HG02870 (cell line): ENCODE results near the gene ANXA11.
A peak's percentile ranks its signal among the peaks of the same experiment; 100 is the strongest.

Source experiments
- ATAC-seq: cut with Tn5 transposase; IDR thresholded peaks from one replicate; pipeline ENCODE4 v1.9.1; 2021; ENCODE audit warnings: mild to moderate bottlenecking, moderate library complexity; ENCODE audit not compliant: unreplicated experiment

The ANXA11 gene

DNA sequence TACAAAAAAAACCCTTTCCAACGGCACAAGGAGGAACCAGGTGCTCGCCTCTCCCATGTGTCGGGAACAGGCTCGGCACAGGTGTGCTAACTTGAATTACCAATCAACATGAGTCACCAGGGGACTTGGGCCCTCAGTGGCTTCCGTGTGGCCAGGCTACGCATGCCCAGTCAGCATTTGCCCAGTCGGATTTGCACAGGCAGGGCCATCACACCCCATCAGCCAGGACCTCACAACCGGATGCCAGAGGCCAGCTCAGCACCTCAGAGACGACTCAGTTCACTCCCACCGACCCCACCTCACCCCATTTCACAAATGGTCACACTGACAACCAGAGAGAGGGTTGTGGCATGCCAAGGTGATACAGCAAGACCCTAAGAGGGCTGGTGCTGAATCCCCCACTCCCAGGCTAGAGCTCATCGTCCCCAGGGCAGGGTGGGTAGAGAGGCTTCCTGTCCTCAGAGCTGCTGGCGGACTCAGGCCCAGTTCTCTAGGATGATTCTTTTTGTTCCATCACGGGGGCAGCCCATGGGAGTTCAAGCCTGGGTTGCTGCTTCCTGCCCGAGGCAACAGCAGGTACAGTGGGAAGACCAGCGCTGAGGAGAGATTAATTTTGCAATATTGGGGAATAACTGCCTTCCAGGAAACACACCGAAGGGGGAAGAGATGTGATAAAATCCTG lies 13.6 kb downstream of the ANXA11 start:
- no peak for ATAC-seq

- ATAC-seq: no peak
These were observed 16.6 kb downstream of the ANXA11 start for GRCh38 chr10:80188713-80189112.

DNA sequence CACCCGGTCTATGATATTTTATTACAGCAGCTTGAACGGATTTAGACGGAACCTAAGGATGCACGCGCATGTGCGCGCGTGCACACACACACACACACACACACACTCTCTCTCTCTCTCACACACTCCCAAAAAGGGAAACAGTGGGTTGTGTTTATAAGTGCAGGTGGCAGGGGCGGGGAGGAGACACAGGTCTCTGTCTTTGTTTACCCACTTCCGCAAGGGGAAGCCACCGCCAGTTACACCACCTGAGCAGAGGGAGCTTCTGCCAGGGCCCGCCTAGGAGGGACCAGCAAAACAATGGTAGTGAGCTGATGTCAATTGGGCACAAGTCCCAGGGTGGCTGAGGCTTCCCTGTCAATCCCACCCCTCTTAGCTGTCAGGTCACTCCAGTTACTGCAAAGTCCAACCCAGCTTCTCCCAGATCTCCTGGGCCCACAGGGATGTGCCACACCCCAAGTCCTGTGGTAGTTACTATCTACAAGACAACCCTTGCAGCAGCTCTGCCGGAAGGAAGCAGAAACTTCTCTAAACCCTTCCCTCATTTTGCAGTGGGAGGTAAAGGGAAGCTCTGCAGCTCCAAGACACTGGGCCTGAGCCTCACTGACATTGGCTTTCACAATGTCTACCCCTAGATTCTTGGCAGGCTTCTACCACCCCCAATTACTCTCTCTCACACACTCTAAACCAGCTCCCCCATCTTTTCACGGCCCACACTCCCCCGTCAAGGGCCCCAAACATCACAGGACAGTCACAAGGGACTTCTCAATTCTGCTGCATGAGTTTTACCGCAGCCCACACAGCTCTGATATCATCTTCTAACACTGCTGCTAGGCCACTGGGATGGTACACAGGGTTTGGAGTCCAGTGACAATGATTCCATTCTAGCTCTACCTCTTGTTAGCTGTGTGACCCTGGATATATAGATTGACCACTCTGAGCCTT lies 17.6 kb downstream of the ANXA11 start:
- peak; percentile 71 for ATAC-seq

GRCh38 chr10:80187060-80187459 lies 18.3 kb downstream of the ANXA11 start:
- no peak for ATAC-seq

DNA sequence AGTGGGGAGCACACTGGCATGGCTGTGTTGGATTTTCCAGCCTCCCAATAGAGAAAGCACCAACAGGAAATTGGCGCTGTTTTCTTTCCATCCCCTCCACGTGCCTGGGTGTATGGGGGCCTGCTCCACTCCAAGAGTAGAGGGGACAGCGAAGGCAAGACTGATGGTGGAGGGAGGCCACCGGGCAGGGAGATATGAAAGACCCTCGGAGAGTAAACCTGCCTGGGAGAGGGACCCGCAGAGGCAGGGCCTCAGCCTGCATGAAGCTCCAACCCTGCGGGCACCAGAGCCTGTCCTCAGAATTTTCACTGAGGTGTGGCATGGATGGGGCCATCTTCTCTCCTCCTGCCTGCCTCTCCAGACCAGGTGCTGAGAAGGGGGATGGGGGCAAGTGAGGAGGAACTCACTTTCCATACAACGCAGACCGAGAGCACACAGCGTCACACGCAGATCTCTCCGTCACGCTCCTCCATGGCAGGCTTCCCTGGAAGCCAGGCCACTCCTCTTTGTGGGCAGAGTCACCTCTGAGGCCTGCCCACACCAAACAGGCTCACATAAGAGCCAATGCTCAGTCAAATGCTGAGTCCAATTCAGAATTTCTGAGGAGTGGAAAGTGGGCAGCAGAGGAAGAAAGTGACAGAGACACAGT lies 18.8 kb downstream of the ANXA11 start:
- no peak for ATAC-seq

- no peak for ATAC-seq
These were observed 19.6 kb downstream of the ANXA11 start for GRCh38 chr10:80185578-80186299.

GRCh38 chr10:80184291-80184690 lies 21.0 kb downstream of the ANXA11 start:
- ATAC-seq: no peak

- ATAC-seq: no peak
These were observed 21.9 kb downstream of the ANXA11 start for GRCh38 chr10:80183436-80183835.

DNA sequence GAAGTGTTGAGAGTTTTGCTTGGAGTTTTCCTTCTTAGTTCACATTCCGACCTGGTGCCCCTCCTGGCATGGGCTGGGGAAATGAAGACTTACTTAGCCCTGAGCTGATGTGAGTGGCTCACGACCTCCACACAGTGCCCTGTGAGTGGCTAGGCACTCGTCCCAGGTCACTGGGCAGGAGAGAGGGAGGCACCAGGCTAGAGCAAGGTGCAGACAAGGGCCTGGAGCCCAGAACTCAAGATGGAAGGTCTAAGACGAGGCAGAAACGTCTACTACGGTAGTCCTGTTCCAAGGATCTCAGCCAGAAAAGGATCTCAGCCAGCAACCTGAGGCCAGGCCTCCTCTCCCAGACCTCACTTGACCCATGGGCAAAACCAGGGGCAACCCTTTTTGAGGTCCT lies 22.4 kb downstream of the ANXA11 start:
- no peak for ATAC-seq

DNA sequence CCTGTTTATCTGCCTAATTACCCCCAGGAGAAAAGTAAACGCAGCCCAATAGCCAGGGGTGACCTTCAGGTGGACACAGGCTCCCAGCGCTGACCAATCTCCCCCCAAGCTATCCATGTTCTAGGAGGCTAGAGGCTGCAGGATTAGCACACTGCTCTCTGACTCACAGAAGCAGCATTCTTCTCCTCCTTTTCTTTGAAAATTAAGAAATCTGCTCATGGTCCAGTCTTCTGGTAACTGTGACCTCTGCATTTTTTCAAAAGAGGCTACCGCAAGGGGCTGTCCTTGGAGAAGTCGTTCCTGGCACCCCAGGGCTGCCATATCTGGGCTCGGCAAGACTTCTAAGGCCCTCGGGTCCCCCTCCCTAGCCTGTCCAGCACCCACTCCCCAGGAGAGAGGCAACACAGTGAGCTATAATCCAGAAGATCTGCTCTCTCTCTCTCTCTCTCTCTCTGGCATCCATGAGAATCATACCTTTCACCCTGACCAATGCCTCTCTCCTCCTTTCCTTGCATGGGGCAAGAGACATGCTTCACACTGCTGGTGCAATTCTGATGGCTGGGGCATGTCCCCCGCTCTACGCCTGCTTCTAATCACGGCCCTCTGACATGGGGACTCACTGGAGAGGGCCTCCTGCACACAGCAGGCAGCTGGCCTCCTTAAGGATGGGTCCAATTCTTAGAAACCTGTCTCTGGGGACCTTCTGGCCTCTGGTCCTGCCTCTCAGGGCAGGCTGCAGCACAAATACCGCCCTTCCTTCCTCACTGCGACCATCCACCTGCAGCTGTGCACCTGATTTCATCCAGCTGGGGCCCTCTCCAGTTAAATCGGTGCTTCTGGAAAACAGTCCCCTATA lies 27.3 kb downstream of the ANXA11 start:
- no peak for ATAC-seq

- ATAC-seq: no peak
These were observed 28.8 kb downstream of the ANXA11 start for GRCh38 chr10:80176526-80176925.

GRCh38 chr10:80174641-80175395 lies 30.5 kb downstream of the ANXA11 start:
- no peak for ATAC-seq

DNA sequence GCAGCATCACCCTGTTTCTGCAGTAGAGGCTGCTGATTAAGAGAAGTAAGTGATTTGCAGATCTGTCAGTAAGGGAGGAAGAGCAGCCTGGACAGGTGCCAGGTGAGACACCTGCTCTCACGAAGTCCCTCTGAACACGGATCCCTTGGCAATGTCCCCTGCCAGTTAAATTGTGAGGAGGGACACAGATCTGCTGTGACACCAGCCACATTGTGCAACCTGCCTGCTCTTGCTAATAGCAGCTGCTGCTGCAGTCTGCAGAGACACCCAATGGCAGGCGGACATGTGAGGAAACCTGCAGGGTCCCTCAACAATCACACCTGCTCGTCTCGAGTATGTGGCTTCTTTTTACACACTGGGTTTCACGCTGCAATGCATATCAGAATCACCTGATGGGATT lies 31.9 kb downstream of the ANXA11 start:
- ATAC-seq: no peak

DNA sequence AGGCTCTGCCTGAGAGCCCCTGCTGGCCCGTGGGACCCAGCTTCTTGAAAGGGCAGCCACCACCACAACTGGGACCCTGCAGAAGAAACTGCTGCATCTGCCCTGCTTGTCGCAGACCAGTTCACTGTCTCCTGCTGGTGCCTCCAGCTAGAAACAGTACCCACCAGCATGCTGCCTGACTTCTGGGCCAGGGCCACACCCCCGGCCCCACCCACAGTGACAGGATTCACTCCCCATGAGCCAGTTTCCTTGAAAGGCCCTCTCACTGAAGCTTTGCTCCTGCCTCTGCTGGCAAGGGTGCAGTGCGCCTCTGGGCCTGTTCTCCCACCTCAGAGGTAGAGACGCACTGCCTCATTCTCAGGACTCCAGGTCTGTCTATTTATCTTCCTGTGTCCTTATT lies 32.4 kb downstream of the ANXA11 start:
- no peak for ATAC-seq

- no peak for ATAC-seq
These were observed 34.1 kb downstream of the ANXA11 start for GRCh38 chr10:80171248-80171660.

DNA sequence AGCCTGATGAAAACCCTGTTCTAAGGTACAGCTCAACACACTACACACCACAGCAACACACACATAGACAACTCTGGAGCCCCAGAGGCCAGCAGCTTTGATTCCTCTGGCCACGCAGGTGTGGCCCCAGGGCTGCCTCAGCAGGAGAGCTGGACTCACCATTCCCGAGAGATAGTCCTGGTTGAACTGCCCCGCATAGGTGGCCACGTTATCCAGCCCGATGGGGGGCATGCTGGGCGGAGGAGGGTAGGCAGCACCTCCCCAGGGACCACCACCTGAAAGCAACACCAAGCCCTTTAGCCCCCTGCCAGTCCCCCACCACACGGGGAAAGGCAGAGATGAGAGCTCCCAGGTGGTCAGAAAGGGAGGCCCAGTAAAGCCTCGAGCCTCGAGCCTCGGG lies 34.7 kb downstream of the ANXA11 start:
- ATAC-seq: no peak

- ATAC-seq: no peak
These were observed 35.3 kb downstream of the ANXA11 start for GRCh38 chr10:80170026-80170425.

GRCh38 chr10:80168679-80169380 lies 36.5 kb downstream of the ANXA11 start:
- no peak for ATAC-seq

- no peak for ATAC-seq
These were observed 37.2 kb downstream of the ANXA11 start for GRCh38 chr10:80168162-80168511.
